ENCODE measurements around the gene POLL. TPM values are rescaled to one million over a fixed set of nuclear protein-coding genes. Genes with fewer than 3 reads are reported as not detected.

Gene POLL
- total and polyA plus RNA-seq, 2 of the 4 experiments (the other 2 are of a cell fraction) = 6.3 to 23.7 TPM

DNA sequence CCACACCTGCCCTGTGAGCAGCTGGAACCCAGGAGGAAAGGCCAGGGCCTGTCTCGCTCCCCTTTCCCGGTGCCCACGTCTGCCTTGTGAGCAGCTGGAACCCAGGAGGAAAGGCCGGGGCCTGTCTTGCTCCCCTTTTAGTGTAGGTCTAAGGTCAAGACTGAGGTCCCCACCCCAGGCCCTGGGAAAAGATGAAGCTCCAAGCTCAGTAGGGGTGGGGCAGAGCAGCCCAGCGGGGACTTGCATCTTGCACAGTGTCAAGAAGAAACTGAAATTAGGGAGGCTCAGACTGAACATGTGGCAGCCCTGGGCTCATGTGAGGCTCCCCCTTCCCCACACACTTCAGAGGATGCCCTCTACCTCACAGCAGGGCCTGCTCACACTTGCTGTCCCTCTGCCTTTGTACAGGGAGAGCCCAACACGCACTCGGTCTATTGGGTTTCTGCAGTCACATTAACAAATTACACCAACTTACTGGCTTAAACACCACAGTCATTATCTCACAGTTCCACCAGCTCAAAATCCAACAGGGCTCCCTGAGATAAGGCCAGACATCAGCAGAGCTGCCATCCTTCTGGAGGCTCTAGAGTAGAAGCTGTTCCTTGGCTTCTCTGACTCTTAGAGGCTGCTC lies 12.4 kb downstream of the POLL start:
- Histone ChIP-seq H3K56ac (ENCODE audit: extremely low read depth, insufficient read depth, low read length) (no peak overlapping the region), H3K4me2 (ENCODE audit: low read depth, low read length) (no peak overlapping the region), H4K8ac (ENCODE audit: low read depth in 2 of 2, low read length in 2 of 2) (no peak overlapping the region), H2BK20ac (ENCODE audit: low read depth, low read length) (no peak overlapping the region), H4K5ac (ENCODE audit: low read depth, low read length) (no peak overlapping the region), H4K91ac (ENCODE audit: insufficient read depth, low read depth, low read length) (no peak overlapping the region), H2AK9ac (replicated peaks; ENCODE audit: low read depth, low read length, poor library complexity) (no peak overlapping the region), H4K20me1 (ENCODE audit: insufficient read depth, low read length) (no peaks in the 10 kb centered on the region), H3K23ac (ENCODE audit: low read depth, low read length) (no peak overlapping the region), H3K9ac (ENCODE audit: low read depth, low read length) (no peak overlapping the region), H2BK15ac (ENCODE audit: low read depth, low read length) (no peak overlapping the region), H3K4me3 (ENCODE audit: insufficient read depth, low read depth, low read length) (no peak overlapping the region), H3K27me3 (ENCODE audit: control insufficient read depth, insufficient read depth, low read length) (no peaks in the 10 kb centered on the region), H2AK5ac (ENCODE audit: low read depth, low read length) (no peak overlapping the region), H3K9me3 (ENCODE audit: control insufficient read depth, insufficient read depth, low read length) (peaks cover 7% of the 10 kb centered on the region), H3K36me3 (ENCODE audit: control insufficient read depth, insufficient read depth, low read length) (peaks cover 20% of the 10 kb centered on the region; the same call in 1 of the 2 replicates), H3K27ac (ENCODE audit: insufficient read depth, low read length) (no peak overlapping the region), H2AFZ (replicated peaks; ENCODE audit: low read length, poor library complexity) (no peak overlapping the region), H3K4ac (ENCODE audit: low read depth, low read length) (no peak overlapping the region), H3K4me1 (ENCODE audit: control insufficient read depth, insufficient read depth, low read length) (peaks cover under 1% of the 10 kb centered on the region; the same call in 1 of the 2 replicates), H3K14ac (replicated peaks; ENCODE audit: low read depth, low read length) (no peak overlapping the region), H2BK5ac (ENCODE audit: low read depth, low read length, poor library complexity, severe bottlenecking) (no peak overlapping the region), H3K18ac (ENCODE audit: low read depth, low read length) (no peak overlapping the region), H2BK120ac (ENCODE audit: low read depth, low read length) (no peak overlapping the region), H3K9me1 (ENCODE audit: insufficient read depth, low read length) (peaks cover 3% of the 10 kb centered on the region; the same call in 1 of the 2 replicates), H3K79me1 (ENCODE audit: low read depth in 1 of 2, low read length in 2 of 2) (no peaks in the 10 kb centered on the region)
- in situ Hi-C loops (cut with MboI; ENCODE audit: low sequenced_read_pairs) = no loop called here
- BruUV-seq (replicated peaks) = no TSS peak
- dilution Hi-C loops (cut with HindIII; ENCODE audit: low sequenced_read_pairs, unreplicated experiment) = no loop called here
- ATAC-seq (ENCODE audit: low read depth) (no peak), DNase-seq (no peak)
- ChIA-PET CTCF (no interaction called here), POLR2A (ENCODE audit: unreplicated experiment) (no interaction called here)
- WGBS, 2 experiments (ENCODE audit: extremely low coverage in 2 of 2, insufficient read length in 1 of 2) = 89% methylated on average over 5 of the region's 7 CpGs; no CpG with 5 or more reads in 1 of the 2 experiments
- TF ChIP-seq MAZ (IDR thresholded peaks at IDR 0.05; ENCODE audit: borderline replicate concordance, low read depth, low read length) (no peak), RAD21 (IDR thresholded peaks at IDR 0.05; ENCODE audit: low read length) (no peak), FOS (IDR thresholded peaks at IDR 0.05; ENCODE audit: low read depth, low read length) (no peak), CEBPB (IDR thresholded peaks at IDR 0.05; ENCODE audit: low read depth, low read length) (no peak), MXI1 (IDR thresholded peaks at IDR 0.05; ENCODE audit: borderline replicate concordance, low read depth, low read length) (no peak), RCOR1 (IDR thresholded peaks at IDR 0.05; ENCODE audit: insufficient replicate concordance, low read length) (no peak), RFX5 (IDR thresholded peaks at IDR 0.05; ENCODE audit: low read depth, low read length) (no peak), BHLHE40 (IDR thresholded peaks at IDR 0.05; ENCODE audit: low read depth, low read length) (no peak), POLR2A (IDR thresholded peaks at IDR 0.05; ENCODE audit: low read depth, low read length) (no peak), SMC3 (IDR thresholded peaks at IDR 0.05; ENCODE audit: low read depth, low read length) (no peak), MAFK (IDR thresholded peaks at IDR 0.05; ENCODE audit: low read depth, low read length) (no peak), CHD1 (IDR thresholded peaks at IDR 0.05; ENCODE audit: low read depth, low read length) (no peak)
- TF ChIP-seq, protein P1, sequence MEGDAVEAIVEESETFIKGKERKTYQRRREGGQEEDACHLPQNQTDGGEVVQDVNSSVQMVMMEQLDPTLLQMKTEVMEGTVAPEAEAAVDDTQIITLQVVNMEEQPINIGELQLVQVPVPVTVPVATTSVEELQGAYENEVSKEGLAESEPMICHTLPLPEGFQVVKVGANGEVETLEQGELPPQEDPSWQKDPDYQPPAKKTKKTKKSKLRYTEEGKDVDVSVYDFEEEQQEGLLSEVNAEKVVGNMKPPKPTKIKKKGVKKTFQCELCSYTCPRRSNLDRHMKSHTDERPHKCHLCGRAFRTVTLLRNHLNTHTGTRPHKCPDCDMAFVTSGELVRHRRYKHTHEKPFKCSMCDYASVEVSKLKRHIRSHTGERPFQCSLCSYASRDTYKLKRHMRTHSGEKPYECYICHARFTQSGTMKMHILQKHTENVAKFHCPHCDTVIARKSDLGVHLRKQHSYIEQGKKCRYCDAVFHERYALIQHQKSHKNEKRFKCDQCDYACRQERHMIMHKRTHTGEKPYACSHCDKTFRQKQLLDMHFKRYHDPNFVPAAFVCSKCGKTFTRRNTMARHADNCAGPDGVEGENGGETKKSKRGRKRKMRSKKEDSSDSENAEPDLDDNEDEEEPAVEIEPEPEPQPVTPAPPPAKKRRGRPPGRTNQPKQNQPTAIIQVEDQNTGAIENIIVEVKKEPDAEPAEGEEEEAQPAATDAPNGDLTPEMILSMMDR (conservative IDR thresholded peaks at IDR 0.05; ENCODE audit: low read depth, low read length) = no peak
- TF ChIP-seq, protein P2, sequence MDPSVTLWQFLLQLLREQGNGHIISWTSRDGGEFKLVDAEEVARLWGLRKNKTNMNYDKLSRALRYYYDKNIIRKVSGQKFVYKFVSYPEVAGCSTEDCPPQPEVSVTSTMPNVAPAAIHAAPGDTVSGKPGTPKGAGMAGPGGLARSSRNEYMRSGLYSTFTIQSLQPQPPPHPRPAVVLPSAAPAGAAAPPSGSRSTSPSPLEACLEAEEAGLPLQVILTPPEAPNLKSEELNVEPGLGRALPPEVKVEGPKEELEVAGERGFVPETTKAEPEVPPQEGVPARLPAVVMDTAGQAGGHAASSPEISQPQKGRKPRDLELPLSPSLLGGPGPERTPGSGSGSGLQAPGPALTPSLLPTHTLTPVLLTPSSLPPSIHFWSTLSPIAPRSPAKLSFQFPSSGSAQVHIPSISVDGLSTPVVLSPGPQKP (IDR thresholded peaks at IDR 0.05; ENCODE audit: borderline replicate concordance, low read depth, low read length) = no peak
- TF ChIP-seq, protein P3, sequence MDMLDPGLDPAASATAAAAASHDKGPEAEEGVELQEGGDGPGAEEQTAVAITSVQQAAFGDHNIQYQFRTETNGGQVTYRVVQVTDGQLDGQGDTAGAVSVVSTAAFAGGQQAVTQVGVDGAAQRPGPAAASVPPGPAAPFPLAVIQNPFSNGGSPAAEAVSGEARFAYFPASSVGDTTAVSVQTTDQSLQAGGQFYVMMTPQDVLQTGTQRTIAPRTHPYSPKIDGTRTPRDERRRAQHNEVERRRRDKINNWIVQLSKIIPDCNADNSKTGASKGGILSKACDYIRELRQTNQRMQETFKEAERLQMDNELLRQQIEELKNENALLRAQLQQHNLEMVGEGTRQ (IDR thresholded peaks at IDR 0.05; ENCODE audit: low read depth, low read length) = no peak
- intact Hi-C loops (cut with micrococcal nuclease) = no loop called here

Measured in IMR-90 (cell line).